ACC112 (cell line): ENCODE results near the gene CFAP97D2.

ENCODE experiments used
- H2AFZ ChIP-seq: fragments of 200-600 bp; sonication (generic); one replicate; pipeline ENCODE4 v1.6.0; 2017; ENCODE audit warnings: antibody characterized with exemption, low read length; ENCODE audit not compliant: unreplicated experiment
- H3K27ac ChIP-seq: fragments of 200-600 bp; sonication (generic); 2 replicates; pipeline ENCODE4 v1.5.1; 2014; ENCODE audit warnings: low read depth, mild to moderate bottlenecking, antibody characterized with exemption, low read length, moderate library complexity
- H3K27me3 ChIP-seq: fragments of 200-600 bp; sonication (generic); 2 replicates; pipeline ENCODE4 v1.6.1; 2014; ENCODE audit warnings: mild to moderate bottlenecking, antibody characterized with exemption, low read length, moderate library complexity, mixed read lengths; ENCODE audit not compliant: insufficient read depth
- H3K36me3 ChIP-seq: fragments of 200-600 bp; sonication (generic); 2 replicates; pipeline ENCODE4 v1.6.1; 2016; ENCODE audit warnings: mild to moderate bottlenecking, antibody characterized with exemption, low read length, moderate library complexity, mixed read lengths; ENCODE audit not compliant: insufficient read depth
- H3K4me1 ChIP-seq: fragments of 200-600 bp; sonication (generic); one replicate; pipeline ENCODE4 v1.6.1; 2016; ENCODE audit warnings: low read length, mixed read lengths; ENCODE audit not compliant: insufficient read depth, unreplicated experiment, control insufficient read depth
- H3K4me3 ChIP-seq: fragments of 200-600 bp; sonication (generic); 2 replicates; pipeline ENCODE4 v1.5.1; 2014; ENCODE audit warnings: mild to moderate bottlenecking, low read depth, low read length
- H3K79me2 ChIP-seq: fragments of 200-600 bp; sonication (generic); one replicate; pipeline ENCODE4 v1.6.0; 2016; ENCODE audit warnings: low read length; ENCODE audit not compliant: control insufficient read depth, unreplicated experiment, insufficient read depth

CFAP97D2 gene

GRCh38 chr13:114161028-114161556 is 18.0 kb upstream of the CFAP97D2 start:
- Histone ChIP-seq H3K4me1 (peaks cover 5% of the 10 kb centered on the region), H3K27ac (no peak overlapping the region)

DNA sequence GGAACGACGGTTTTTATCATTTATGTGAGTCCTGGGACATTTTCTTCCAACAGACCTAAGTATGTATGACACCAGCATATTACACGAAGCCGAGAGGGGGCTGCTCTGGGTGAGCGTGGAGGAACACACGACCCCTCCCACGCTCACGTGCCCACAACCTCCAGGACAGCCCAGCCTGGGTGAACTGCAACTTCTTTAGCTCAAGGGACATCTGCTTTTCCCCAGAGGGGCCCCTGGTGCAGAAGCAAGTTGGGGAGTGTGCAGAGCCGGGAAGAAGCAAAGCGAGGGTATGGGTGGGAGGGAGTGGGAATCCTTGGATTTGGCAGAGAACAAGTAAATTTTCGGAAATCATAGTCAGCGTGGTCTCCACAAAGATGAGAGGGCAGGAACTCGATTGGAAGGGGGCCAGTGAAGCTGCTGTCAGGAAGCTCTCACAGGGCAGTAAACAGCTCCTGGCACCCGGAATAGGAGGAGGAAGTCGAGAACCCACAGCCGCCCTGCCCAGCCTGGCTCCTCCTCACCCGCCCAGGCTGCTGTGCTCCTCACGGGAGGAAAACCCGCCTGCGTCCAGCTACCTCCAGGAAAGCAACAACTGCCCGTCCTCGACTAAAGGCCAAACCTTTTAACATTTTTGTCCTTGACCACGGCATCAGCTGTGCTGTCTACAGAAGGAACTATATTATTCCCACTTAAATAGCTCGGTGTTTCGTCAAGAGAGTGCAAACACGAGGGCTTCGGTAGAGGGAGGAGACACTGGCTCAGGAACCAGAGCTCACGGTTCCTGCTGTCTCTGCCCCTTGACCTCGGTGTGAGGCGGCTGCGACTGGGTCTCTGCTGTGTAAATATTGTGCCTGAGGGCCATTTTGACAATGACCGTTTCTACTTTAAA is 17.2 kb upstream of the CFAP97D2 start:
- H2AFZ ChIP-seq, result peak overlapping the region; percentile 57
- H3K27ac ChIP-seq, result no peak overlapping the region
- peak overlapping the region; percentile 23 for H3K4me3 ChIP-seq
- H3K4me1 ChIP-seq, result peaks cover 5% of the 10 kb centered on the region
- H3K79me2 ChIP-seq, result no peaks in the 10 kb centered on the region
- H3K36me3 ChIP-seq, result no peaks in the 10 kb centered on the region
- no peaks in the 10 kb centered on the region; the same call in 1 of the 2 replicates for H3K27me3 ChIP-seq

More at GRCh38 chr13:114161028-114161556, 18.0 kb upstream of the CFAP97D2 start:
- Histone ChIP-seq H3K36me3 (no peaks in the 10 kb centered on the region), H3K4me3 (no peak overlapping the region), H3K27me3 (no peaks in the 10 kb centered on the region; the same call in 1 of the 2 replicates), H2AFZ (no peak overlapping the region), H3K79me2 (no peaks in the 10 kb centered on the region)

- no peak overlapping the region for H3K27ac ChIP-seq
- H3K27me3 ChIP-seq, result no peaks in the 10 kb centered on the region; the same call in 1 of the 2 replicates
- H3K79me2 ChIP-seq, result no peaks in the 10 kb centered on the region
- H3K4me3 ChIP-seq, result no peak overlapping the region
- no peaks in the 10 kb centered on the region for H3K36me3 ChIP-seq
- H2AFZ ChIP-seq, result no peak overlapping the region
- peaks cover 5% of the 10 kb centered on the region for H3K4me1 ChIP-seq
Measured at GRCh38 chr13:114162533-114162922, 16.5 kb upstream of the CFAP97D2 start.

DNA sequence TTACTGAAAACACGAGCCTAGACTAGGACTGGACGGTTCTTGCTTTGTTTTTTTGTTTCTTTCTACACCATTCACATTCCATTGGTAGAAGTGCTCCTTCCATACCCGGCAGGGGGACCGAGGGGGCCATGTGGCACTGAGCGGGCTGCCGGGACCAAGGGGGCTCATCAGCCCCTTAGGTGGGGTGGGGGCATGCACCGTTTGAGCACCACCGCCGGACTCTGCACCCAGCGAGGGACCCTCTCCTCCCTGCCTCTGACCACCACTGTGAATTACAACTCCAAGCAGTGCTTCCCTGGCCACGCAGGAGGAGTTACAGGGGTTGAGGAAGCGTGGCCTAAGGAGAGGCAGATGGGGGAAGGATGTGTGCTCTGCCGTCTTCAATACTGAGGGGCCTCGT is 15.0 kb upstream of the CFAP97D2 start:
- H2AFZ ChIP-seq, result no peak overlapping the region
- H3K79me2 ChIP-seq, result no peaks in the 10 kb centered on the region
- no peaks in the 10 kb centered on the region for H3K36me3 ChIP-seq
- H3K4me3 ChIP-seq, result no peak overlapping the region
- no peaks in the 10 kb centered on the region; the same call in 1 of the 2 replicates for H3K27me3 ChIP-seq
- H3K4me1 ChIP-seq, result peaks cover 5% of the 10 kb centered on the region
- no peak overlapping the region for H3K27ac ChIP-seq

DNA sequence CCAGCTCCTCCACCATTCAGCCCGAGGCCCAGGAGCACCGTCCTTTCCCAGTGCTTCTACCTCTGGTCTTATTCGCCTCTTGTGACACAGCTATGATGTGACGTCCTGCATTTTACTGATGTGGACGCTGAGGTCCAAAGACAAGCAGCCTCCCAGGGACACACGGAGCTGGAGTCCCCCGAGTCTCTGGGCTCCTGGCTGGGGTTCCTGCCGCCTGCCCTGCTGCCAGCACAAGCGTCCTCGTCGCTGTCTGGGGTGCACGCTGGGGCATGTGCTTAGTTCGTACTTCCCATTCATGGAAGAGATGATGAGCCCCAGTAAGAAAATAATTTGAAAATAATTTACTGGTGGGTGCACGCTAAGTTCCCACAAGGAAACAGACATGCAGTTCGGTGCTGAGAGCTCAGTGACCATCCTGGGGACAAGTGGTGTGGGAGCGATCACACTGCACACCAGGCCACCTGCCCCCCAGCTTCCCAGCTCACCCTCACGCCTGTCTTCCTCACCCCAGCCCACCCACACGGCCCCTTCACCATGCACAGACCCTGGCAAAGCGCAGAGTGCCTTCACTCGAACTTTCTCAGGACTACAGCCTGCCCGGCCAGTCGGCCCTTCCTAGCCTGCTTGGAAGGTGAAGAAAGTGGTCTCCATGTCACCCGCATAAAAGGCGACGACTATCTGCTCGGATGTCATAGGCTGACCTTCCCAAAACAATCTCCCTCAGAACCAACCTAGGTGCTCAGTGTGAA is 14.2 kb upstream of the CFAP97D2 start:
- Histone ChIP-seq H2AFZ (no peak overlapping the region), H3K27ac (no peak overlapping the region), H3K27me3 (no peaks in the 10 kb centered on the region; the same call in 1 of the 2 replicates), H3K4me3 (no peak overlapping the region), H3K36me3 (no peaks in the 10 kb centered on the region), H3K4me1 (peaks cover 5% of the 10 kb centered on the region), H3K79me2 (no peaks in the 10 kb centered on the region)

- Histone ChIP-seq H3K4me3 (no peak overlapping the region), H2AFZ (no peak overlapping the region), H3K79me2 (no peaks in the 10 kb centered on the region), H3K36me3 (no peaks in the 10 kb centered on the region), H3K27ac (no peak overlapping the region), H3K27me3 (no peaks in the 10 kb centered on the region; the same call in 1 of the 2 replicates), H3K4me1 (peaks cover 5% of the 10 kb centered on the region)
Measured at GRCh38 chr13:114166381-114167131, 12.5 kb upstream of the CFAP97D2 start.

GRCh38 chr13:114167426-114167825 is 11.6 kb upstream of the CFAP97D2 start:
- no peaks in the 10 kb centered on the region for H3K36me3 ChIP-seq
- peaks cover under 1% of the 10 kb centered on the region for H3K4me1 ChIP-seq
- H3K79me2 ChIP-seq, result no peaks in the 10 kb centered on the region
- H2AFZ ChIP-seq, result no peak overlapping the region
- H3K27ac ChIP-seq, result no peak overlapping the region
- H3K27me3 ChIP-seq, result no peaks in the 10 kb centered on the region; the same call in 1 of the 2 replicates
- no peak overlapping the region for H3K4me3 ChIP-seq

GRCh38 chr13:114167885-114168284 is 11.2 kb upstream of the CFAP97D2 start:
- H3K79me2 ChIP-seq, result no peaks in the 10 kb centered on the region
- H2AFZ ChIP-seq, result no peak overlapping the region
- H3K4me1 ChIP-seq, result no peaks in the 10 kb centered on the region
- H3K27ac ChIP-seq, result no peak overlapping the region
- H3K27me3 ChIP-seq, result no peaks in the 10 kb centered on the region; the same call in 1 of the 2 replicates
- H3K4me3 ChIP-seq, result no peak overlapping the region
- H3K36me3 ChIP-seq, result no peaks in the 10 kb centered on the region

DNA sequence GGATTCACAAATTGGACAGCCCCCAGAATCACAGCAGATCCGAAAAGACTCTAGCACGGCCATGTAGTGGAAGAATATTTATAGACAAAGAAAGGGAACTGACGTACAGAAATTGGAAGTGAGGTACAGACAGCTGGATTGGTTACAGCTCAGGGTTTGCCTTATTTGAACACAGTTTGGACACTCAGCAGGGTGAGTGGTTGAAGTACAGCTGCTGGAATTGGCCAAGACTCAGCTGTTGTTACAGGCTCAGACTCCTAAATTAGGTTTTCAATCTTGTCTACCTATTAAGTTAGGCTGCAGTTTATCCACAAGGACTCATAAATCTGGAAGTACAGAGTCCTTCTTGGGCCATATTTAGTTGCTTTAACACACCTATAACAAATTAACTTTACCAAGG is 5.8 kb upstream of the CFAP97D2 start:
- no peaks in the 10 kb centered on the region for H3K36me3 ChIP-seq
- H2AFZ ChIP-seq, result no peak overlapping the region
- no peaks in the 10 kb centered on the region for H3K79me2 ChIP-seq
- no peak overlapping the region for H3K27ac ChIP-seq
- peaks cover 6% of the 10 kb centered on the region for H3K27me3 ChIP-seq
- no peaks in the 10 kb centered on the region for H3K4me1 ChIP-seq
- H3K4me3 ChIP-seq, result no peak overlapping the region

- Histone ChIP-seq H3K4me1 (no peaks in the 10 kb centered on the region), H3K4me3 (no peak overlapping the region), H3K79me2 (no peaks in the 10 kb centered on the region), H3K27me3 (peaks cover 9% of the 10 kb centered on the region), H3K27ac (no peak overlapping the region), H3K36me3 (no peaks in the 10 kb centered on the region), H2AFZ (no peak overlapping the region)
Measured at GRCh38 chr13:114173745-114174144, 5.3 kb upstream of the CFAP97D2 start.
